Skin epidermis (tissue), 12 donors: ENCODE measurements around the gene MYL12A.

Experiments used
- H3K27ac ChIP-seq, 21 experiments: fragments of 200-600 bp; sonication (generic) in 11 of 21; one replicate each; pipeline ENCODE4 v1.5.0; 2020; ENCODE audit warnings: mild to moderate bottlenecking in 3 of 21, inconsistent platforms in 2 of 21, moderate library complexity in 2 of 21
- H3K4me3 ChIP-seq, 7 experiments: fragments of 200-600 bp; sonication (generic) in 2 of 7; one replicate each; pipeline ENCODE4 v1.5.0; 2020; ENCODE audit warnings: inconsistent platforms in 2 of 7, mild to moderate bottlenecking in 2 of 7, moderate library complexity in 1 of 7

MYL12A gene

DNA sequence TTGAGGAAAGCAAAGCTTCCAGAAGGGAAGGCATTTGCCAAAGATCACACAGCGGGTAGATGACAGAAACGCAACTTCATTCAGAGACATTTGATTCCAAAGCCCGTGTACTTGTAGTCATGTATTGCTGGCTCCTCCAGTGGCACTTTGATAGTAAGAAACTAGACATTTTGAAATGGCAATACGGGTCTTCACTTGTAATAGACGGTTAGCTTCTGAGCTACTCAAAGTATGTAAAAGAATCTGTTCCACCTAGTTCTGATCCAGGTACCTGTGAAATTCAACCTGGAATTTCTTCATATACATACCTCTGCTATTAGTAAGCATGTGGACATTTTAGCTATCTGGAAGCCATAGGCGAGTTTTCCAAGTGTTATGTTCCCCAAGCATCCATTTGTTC lies 26.1 kb upstream of the MYL12A start:
- no peak overlapping the region for H3K27ac ChIP-seq
- no peak overlapping the region for H3K4me3 ChIP-seq

DNA sequence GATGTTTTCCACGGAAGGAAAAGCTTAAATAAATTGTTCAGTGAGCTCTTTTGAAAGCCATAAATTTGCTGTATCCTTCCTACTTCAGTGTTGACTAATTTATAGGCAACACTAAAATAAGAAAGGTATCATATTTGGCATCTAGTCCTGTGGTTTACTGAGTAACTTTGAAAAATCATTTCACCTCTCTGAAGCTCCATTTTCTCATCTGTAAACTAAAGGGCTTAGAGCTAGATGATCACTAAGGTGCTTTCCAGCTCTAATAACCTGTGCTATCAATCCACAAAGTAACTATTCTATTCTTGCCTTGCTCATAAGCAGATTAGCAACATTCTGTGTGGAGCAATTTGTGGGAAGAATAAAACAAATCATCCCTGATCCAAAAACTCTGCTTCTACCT lies 24.2 kb upstream of the MYL12A start:
- no peak overlapping the region for H3K27ac ChIP-seq
- no peak overlapping the region for H3K4me3 ChIP-seq

DNA sequence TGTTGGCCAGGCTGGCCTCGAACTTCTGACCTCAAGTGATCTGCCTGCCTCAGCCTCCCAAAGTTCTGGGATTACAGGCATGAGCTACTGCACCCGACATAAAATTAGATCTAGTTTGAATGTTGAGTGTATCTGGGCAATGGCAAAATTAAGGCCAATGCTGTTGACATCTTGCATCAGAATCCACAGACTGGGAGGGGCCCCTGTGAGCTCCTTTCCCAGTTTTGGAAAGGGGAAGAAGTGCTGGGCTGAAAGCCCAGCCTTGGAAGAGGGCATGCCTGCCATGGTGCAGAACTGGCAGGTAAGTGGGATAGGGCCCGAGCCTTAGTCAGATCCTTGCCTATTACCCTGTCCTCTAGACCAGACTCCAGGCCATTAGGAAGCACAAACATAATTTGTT lies 23.4 kb upstream of the MYL12A start:
- no peak overlapping the region for H3K4me3 ChIP-seq
- no peak overlapping the region for H3K27ac ChIP-seq

DNA sequence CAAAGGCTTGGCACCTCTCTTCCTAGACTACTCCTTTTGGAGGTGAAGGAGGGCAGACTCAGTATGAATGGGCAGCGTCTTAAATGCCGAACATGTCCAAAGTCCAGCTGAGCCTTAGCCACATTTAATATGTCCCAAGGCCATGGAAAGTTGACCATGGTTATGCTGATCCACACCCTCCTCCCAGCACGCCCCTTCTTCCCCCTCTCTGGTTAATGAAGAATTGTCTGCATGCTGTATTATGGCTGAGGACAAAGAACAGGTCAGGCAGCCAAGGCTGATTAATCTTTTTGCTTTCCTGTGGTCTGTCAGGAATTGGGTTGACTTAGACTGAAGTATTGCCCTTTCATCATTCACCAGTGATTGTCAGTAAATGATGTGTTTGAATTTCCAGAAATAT lies 22.0 kb upstream of the MYL12A start:
- Histone ChIP-seq H3K27ac (no peak overlapping the region), H3K4me3 (no peak overlapping the region)

DNA sequence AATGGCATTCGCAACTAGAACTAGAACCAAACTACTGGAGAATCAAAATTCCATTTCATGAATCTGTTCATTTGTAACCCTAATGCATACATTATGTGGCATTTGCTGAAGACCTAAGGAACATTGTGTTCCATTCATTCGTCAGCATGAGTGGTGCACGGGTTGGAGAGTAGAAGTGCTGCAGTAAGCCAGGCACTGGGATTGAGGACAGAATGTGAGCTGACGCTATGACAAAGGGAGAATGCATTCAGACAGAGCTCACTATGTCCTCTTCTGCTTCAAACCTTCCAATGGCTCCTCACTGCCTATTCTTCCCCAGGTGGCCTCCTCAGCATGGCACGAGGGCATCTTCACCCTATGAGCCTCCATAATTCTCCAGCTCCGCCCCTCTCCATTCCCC lies 21.6 kb upstream of the MYL12A start:
- H3K4me3 ChIP-seq, result no peak overlapping the region
- no peak overlapping the region for H3K27ac ChIP-seq

DNA sequence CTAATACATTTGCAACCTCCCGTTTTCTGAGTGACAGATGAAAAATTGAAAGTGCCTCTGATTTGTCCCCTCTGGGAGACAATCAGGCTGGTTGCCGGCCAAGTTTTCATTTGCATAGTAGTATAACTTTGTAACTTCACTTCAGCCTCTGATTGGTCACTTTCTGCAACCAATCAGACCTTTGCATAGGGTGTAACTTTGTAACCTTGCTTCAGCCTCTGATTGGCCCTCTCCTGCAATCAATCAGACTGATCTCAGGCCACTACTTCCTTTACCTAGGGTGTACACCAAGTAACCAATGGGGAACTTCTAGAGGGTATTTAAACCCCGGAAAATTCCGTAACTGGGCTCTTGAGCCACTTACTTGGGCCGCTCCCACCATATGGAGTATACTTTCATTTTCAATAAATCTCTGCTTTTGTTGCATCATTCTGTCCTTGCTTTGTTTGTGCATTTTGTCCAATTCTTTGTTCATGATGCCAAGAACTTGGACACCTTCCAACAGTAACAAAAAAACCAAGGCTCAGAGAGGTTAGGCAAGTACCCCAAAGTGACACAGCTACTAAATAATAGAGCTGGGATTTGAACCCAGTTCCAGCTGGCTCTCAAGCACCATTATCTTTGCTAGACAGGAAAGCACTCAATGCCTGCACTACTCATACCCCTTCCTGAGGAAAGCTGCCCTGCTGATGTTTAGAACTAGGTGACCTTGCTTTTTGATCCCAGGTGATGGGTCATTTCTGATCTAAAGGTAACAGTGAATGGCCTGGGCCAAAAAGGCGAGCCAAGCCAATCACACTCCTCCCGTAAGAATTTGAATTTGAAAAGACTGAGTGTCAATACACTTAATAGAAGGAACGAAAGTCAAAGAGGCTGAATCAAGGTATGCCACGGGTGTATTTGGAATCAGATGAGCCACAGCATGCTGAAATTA lies 16.9 kb upstream of the MYL12A start:
- no peak overlapping the region for H3K27ac ChIP-seq
- no peak overlapping the region for H3K4me3 ChIP-seq

DNA sequence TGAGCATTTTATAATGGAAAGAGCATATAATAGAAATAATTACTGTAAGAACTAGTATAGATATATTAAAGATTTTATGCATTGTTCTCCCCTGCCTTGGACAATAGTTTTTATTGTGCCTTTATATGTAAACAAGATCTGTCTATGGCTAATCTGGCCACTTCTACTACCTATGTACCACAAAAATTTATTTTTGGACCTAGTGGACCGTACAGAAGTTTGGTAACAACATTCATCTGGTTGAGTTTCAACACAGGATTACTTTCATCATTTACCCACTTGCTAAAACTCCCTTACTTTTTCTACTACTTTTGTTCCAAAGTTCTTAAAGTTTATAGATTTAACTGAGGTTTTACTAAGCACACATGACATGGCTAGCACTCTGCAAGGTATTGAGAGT lies 14.6 kb upstream of the MYL12A start:
- Histone ChIP-seq H3K4me3 (no peak overlapping the region), H3K27ac (no peak overlapping the region)

DNA sequence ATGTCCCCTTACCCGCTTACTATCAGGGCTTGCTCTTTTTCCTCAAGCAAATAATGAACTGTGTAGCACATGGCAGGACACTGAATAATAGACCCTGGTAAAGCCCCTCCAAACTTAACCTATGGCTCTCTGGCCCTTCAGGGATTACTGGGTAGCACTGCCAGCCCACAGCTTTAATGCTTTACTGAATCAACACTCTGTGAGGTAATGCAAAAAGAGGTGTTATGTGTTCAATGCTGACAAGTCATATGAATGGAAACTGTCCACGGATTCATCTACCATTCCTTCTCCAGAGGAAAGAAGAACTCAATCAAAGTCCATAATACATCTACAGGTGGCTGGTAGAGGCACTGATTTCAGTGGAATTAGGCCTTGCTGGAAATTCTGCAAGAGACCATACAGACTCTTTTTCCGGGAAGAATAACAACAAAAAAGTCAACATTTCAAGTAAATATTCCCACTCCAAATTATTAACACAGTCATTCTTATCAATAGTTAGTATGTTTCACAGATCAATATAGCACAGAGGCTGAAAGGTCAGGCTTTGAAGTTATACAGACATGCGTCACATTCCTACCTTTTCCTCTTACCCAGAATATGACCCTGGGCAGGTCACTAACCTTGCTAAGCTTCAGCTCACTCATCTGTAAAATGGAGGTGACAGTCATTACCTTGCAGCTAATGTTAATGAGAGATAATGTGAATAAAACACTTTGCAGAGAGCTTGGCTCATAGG lies 14.0 kb upstream of the MYL12A start:
- Histone ChIP-seq H3K4me3 (no peak overlapping the region), H3K27ac (no peak overlapping the region)

DNA sequence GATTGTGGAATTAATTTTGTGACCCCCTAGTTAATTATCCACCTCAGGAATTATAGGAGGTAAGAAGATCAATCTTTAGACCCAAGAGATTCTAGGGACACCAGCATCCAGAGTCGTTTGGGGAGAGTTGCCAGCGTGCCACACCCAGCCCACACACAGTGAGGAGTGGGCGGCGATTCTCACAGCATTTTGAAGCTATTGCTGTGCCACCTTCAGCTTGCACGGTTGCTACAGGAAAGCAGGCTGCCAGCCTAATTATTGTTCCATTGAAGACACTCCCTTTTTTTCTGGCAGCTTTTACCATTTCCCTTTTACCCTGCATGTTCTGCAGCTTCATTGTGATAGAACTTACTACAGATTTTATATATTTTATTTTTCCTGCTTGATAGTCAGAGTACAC lies 13.1 kb upstream of the MYL12A start:
- Histone ChIP-seq H3K4me3 (no peak overlapping the region), H3K27ac (no peak overlapping the region)

DNA sequence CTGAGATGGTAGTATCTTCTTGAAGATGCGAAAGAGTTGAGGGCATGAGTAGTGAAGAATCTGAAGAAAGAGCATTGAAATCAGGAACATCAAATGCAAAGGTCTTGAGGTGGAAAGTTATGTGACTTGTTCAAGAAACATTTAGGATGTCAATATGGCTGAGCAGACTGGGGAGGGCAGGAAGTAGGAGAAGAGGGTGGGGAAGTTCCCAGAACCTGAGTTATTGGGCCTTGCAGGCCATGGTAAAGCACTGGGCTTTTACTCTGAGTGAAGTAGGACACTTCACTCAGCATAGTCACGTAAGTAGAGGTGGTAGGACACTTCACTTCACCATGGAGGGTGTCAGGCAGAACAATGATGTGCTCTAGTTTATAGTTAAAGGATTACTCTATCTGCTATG lies 11.8 kb upstream of the MYL12A start:
- Histone ChIP-seq H3K4me3 (no peak overlapping the region), H3K27ac (no peak overlapping the region)

DNA sequence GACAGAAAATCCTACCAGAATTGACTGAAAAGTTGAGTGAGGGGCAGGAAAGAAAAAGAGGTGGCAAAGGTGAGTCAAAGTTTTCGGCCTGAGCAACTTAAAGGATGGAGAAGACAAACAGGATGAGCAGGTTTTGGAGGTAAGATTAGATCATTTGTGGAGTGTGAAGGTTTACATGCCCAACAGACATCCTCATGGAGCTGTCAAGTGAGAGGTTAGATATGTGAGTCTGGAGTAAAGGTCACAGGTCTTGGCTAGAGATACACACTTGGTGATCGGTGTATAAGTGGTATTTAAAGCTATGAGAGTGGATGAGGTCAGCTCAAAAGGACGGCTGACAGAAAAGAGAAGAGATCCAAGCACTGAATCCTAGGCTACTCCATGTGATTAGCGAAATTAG lies 11.1 kb upstream of the MYL12A start:
- no peak overlapping the region for H3K27ac ChIP-seq
- no peak overlapping the region for H3K4me3 ChIP-seq

DNA sequence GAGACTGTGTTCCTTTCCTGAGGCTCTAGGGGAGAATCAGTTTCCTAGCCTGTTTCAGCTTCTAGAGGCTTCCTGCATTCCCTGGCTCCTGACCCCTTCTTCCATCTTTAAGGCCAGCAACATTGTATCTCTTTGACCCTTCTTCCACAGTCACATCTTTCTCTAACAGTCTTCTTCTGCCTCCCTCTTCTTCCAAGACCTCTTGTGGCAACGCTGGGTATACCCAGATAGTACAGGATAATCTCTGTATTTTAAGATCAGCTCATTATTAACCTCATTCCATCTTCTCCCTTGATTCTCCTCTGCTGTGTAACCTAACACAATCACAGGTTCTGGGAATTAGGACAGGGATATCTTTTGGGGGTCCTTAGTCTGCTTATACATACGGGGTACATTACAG lies 8.9 kb upstream of the MYL12A start:
- Histone ChIP-seq H3K4me3 (no peak overlapping the region), H3K27ac (no peak overlapping the region)

DNA sequence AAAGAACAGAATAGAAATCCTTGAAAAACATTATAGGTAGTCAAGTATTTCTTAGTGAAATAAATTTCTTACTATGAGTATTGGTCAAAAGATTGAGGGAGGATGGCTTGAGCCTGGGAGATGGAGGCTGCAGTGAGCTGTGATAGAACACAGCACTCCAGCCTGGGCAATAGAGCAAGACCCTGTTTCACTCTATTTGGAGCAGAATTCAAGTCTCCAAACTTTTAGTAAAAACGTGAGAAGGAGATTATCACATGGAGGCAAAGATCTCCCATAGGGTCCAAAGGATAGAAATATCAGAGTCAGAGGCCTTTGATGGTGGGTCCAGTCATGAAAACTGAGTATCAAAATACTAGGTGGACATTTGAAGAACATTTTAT lies 2.4 kb upstream of the MYL12A start:
- Histone ChIP-seq H3K27ac (peak overlapping the region in 4 of 21 experiments; percentile 95 to 100 (median 98)), H3K4me3 (peak overlapping the region in 1 of 7 experiments; percentile 94)

DNA sequence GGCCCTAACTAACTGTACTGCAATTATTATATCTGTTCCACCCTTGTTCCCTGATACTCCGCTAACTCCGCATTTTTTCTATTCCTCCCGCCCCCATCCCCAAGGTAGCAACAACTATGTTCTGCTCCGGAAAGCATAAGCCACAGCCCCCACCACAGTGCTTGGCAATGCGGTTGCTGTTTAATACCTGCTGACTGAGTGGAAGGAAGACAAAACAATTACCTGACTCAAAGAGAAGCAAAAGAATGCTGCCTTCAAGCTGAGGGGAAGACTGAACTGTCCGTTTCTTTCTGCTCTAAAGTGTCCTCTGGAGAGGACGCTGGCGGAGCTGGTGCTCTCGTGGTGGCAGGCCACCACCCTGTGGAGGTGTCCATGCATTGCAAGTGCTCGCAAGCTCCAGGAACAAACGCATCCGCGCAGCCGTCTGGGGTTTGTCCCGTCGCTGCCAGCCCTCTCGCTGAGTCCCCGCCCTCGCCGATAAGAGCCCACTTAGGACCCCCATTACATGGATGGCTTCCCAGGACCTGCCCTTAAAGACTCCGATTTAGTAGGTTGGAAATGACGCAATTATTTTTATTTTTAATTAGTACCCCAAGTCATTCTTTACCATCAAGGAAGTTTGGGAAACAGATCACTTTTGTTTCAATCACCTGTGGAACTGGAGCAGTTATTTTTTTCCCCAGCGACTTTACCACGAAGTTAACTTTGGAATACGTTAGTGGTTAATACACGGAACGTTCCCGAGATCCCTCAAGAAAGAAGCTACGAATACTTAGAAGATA lies 1.6 kb upstream of the MYL12A start:
- Histone ChIP-seq H3K27ac (peak overlapping the region; percentile 37 to 100 (median 98)), H3K4me3 (peak overlapping the region; percentile 64 to 99 (median 90))

DNA sequence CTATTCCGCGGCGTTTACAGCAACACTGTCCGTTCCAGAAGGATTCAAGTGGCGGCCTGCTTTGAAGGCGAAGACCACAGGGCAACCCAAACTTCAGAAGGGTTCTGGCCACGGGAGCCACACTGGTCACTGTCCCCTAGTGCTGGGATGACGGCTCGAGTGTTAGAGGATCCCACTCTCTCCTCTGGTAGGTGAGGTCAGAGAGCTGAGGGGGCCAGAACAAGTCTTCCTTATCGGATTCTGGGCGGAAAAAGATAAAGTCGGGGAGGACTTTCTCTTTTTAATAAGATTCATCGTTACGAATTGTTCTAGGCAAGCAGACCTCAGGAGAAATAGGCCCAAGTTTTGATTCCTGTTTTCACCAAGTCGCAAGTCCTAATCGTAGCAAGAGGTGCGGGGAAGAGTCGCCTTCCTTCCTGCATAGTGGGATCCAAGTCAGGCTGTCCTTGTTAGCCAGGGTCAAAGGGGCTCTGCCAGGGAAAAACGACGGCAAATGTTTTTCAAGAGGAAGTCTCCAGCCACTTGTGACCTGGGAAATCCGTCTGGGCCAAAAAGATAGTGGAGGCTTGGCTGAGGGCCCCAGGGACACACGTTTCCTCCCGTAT lies 864 bp upstream of the MYL12A start:
- Histone ChIP-seq H3K27ac (peak overlapping the region; percentile 37 to 100 (median 98)), H3K4me3 (peak overlapping the region; percentile 64 to 99 (median 90))

DNA sequence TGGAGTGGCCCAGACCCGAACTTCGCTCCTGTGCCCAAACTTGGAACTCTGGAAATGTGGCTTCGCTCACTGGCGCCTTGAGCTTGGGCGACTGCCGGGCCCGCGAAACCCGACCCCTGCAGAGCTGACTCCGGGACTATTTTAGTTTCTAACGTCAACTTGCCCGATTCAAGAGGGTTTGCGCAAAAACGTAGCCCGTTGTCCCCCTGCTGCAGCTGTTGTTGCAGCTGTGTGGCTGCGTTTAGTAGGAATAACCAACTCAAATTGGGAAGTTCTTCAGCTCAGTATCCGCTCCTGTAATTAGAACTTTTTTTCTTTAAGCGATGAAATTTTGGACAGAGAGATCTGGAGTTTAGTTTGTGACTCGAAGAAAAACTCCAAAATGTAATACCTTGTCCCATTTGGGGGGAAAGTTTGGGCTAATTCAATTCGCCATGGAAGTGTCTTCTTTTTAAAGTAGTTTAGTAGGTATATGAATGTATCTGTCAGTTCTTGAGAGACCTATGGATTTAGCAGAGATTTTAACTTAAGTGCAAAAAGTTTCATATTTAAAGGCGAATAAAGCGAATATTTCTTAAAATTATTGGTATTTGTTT lies 559 bp downstream of the MYL12A start:
- H3K27ac ChIP-seq, result peak overlapping the region; percentile 93 to 100 (median 98)

DNA sequence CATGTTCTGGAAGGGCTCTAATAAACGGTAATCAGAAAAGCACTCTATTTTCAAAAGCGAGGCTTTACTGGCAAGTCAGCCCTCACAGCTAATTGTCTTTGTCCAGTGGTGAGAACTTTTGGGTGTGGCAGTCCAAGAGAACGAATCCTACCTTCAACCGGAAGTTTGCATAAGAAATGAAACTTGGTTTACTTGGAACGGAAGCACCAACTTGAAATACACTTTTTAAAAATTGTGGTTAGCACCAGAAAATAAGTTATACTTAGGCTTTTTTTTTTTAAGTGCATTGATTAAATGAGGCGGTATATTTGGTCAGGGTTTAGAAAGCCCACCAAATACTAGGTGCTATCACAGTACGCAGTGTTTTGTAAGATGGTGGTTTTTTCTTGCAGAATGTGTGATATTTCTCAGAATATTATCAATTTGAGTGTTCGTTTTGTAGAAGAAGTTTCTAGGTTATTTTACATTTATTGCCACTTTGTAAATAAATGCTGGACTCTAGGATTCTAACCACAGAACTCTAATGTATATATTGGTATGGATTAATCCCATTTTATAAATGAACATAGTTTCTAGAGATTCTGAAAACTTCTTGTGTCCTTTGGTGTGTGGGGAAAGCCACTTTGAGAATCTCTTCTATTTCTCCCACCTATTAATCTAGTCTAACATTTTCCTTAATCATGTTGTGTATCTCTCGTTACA lies 1.2 kb downstream of the MYL12A start:
- peak overlapping the region in 20 of 21 experiments; percentile 93 to 100 (median 98) for H3K27ac ChIP-seq
- H3K4me3 ChIP-seq, result peak overlapping the region; percentile 64 to 99 (median 90)

More for the DNA sequence above, 559 bp downstream of the MYL12A start:
- H3K4me3 ChIP-seq, result peak overlapping the region; percentile 64 to 99 (median 90)

DNA sequence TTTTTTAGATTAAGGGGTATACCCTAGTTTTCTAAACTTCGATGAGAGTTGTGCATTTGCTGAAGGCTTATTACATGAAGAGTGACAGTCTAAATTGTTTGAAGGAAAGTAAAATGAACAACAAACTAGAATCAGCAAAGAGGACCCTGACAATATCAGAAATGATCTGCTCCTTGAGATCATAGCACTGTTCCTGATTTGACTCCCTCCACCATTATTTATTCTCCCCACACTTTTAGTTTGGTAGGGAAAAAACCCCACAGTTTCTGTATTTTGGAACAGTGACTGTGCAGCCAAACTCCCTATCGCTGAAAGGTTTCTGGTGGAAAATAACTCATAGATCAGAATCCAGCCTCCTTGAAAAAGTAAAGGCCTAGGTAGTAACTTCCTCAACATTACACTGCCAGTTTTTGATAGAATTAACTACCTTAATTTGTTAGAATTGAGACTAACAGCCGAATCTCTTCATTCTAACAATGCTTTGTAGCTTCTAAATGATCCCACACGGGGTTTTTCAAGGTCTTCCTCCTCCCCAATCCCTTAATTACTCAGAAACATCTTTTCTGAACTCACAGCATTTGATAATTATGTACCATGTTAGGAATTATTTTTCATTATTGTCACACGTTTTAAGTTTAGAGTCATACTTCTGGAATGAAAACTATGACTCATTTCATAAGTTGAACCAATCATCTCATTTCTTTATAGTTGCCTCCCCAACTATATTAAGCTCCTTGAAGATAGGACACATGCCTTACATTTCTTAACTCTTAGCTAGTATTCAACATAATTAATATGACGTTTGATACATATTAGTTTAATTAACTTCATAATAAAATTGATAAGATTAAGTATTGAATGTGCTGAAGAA lies 2.9 kb downstream of the MYL12A start:
- peak overlapping the region in 2 of 7 experiments; percentile 94 to 99 for H3K4me3 ChIP-seq

More for the DNA sequence above, 2.9 kb downstream of the MYL12A start:
- H3K27ac ChIP-seq, result peak overlapping the region in 12 of 21 experiments; percentile 5 to 100 (median 56)
